ENCODE data around the gene XXYLT1. TPM values are rescaled to one million over a fixed set of nuclear protein-coding genes. Genes with fewer than 3 reads are reported as not detected.

XXYLT1 gene
- total and polyA plus RNA-seq, 2 of the 8 experiments (the other 6 are each of a cell fraction or from before 2014, with no cell fraction given) = 18.9 to 23.8 TPM

- no peak overlapping the region for H3K27ac ChIP-seq (ENCODE audit: low read depth, low read length)
- CTCF ChIA-PET (ENCODE audit: partially characterized antibody) = interaction anchor here (1.1 kb wide), 2 partner anchors 15 to 23 kb away, joined by 3 read pairs; no protein-coding TSS in a partner anchor
- TF ChIP-seq SIX5 (IDR thresholded peaks at IDR 0.05; ENCODE audit: low read depth, low read length) (no peak), EGR1 (IDR thresholded peaks at IDR 0.05; ENCODE audit: borderline replicate concordance, low read depth, low read length) (no peak), RXRA (IDR thresholded peaks at IDR 0.05; ENCODE audit: insufficient read depth, low read depth, low read length) (no peak), CTBP2 (IDR thresholded peaks at IDR 0.05; ENCODE audit: borderline replicate concordance, insufficient read depth, insufficient read length, low read length) (no peak), SRF (IDR thresholded peaks at IDR 0.05; ENCODE audit: low read depth, low read length) (no peak), CEBPB (IDR thresholded peaks at IDR 0.05; ENCODE audit: low read depth, low read length) (no peak), RNF2 (IDR thresholded peaks at IDR 0.05; ENCODE audit: borderline replicate concordance, low read depth, low read length, missing control alignments, poor library complexity, severe bottlenecking) (no peak), PHF8 (conservative IDR thresholded peaks at IDR 0.05; ENCODE audit: low read depth, low read length) (no peak), BCL11A (IDR thresholded peaks at IDR 0.05; ENCODE audit: low read depth in 2 of 2, low read length in 2 of 2) (no peak), EP300 (IDR thresholded peaks at IDR 0.05; ENCODE audit: borderline replicate concordance in 1 of 2, low read depth in 2 of 2, low read length in 2 of 2) (no peak), FOSL1 (IDR thresholded peaks at IDR 0.05; ENCODE audit: insufficient read depth, low read depth, low read length) (no peak)
Observed at GRCh38 chr3:195180490-195181112, 90.4 kb downstream of the XXYLT1 start.

More at GRCh38 chr3:195180490-195181112, 90.4 kb downstream of the XXYLT1 start:
- no peaks in the 10 kb centered on the region for H3K27me3 ChIP-seq (replicated peaks in 1 of 4; ENCODE audit: control insufficient read depth in 3 of 4, extremely low read depth in 1 of 4, insufficient read depth in 3 of 4, low read length in 3 of 4)
- FAIRE-seq = no peak
- no peak overlapping the region for H3K18ac ChIP-seq (ENCODE audit: extremely low read depth, low read length)
- H3K79me2 ChIP-seq (ENCODE audit: control insufficient read depth in 1 of 2, insufficient read depth in 2 of 2, low read length in 2 of 2) = peaks cover 0 to 35% of the 10 kb centered on the region in 2 experiments; a peak in 2 of 4 replicates
- no peak overlapping the region for H3K4me3 ChIP-seq (ENCODE audit: extremely low read depth in 1 of 4, insufficient read depth in 2 of 4, low read depth in 3 of 4, low read length in 4 of 4)
- POLR2A ChIA-PET (ENCODE audit: partially characterized antibody) = no interaction called here
- no peak overlapping the region for H3K56ac ChIP-seq (replicated peaks; ENCODE audit: insufficient read length, low read depth, low read length)
- no peak overlapping the region for H2BK120ac ChIP-seq (replicated peaks; ENCODE audit: low read depth, low read length)
- H4K8ac ChIP-seq (ENCODE audit: extremely low read depth, insufficient read depth, low read length) = no peak overlapping the region
- H3K79me1 ChIP-seq (ENCODE audit: low read depth, low read length) = peaks cover 12% of the 10 kb centered on the region
- H3K36me3 ChIP-seq (ENCODE audit: control insufficient read depth in 2 of 4, insufficient read depth in 4 of 4, low read length in 3 of 4) = no peaks in the 10 kb centered on the region
- H4K20me1 ChIP-seq (replicated peaks in 1 of 2; ENCODE audit: control insufficient read depth in 1 of 2, insufficient read depth in 2 of 2, low read length in 2 of 2) = no peaks in the 10 kb centered on the region
- no peak overlapping the region for H2BK12ac ChIP-seq (ENCODE audit: low read depth, low read length)
- no peaks in the 10 kb centered on the region for H3K23me2 ChIP-seq (ENCODE audit: low read depth, low read length)
- H3K14ac ChIP-seq (ENCODE audit: insufficient read length) = no peak overlapping the region
- no peak overlapping the region for H3K4ac ChIP-seq (replicated peaks; ENCODE audit: insufficient read length, low read depth, low read length)
- H3K9ac ChIP-seq (replicated peaks in 1 of 4; ENCODE audit: extremely low read depth in 1 of 4, low read depth in 3 of 4, low read length in 3 of 4) = no peak overlapping the region
- H4K91ac ChIP-seq (replicated peaks; ENCODE audit: insufficient read length, low read length) = no peak overlapping the region
- 0 out of 2 replicates have a peak overlapping the region, but pooled peaks have one; percentile 57 for H2BK5ac ChIP-seq (ENCODE audit: low read depth, low read length)
- H4K5ac ChIP-seq (ENCODE audit: insufficient read length, low read depth, low read length) = no peak overlapping the region
- H3K4me1 ChIP-seq (replicated peaks in 1 of 4; ENCODE audit: control insufficient read depth in 3 of 4, insufficient read depth in 4 of 4, low read length in 3 of 4) = peaks cover 4 to 13% (median 10%) of the 10 kb centered on the region in 4 experiments; a peak in 6 of 7 replicates
- no peak for DNase-seq (ENCODE audit: low read depth in 1 of 2, low spot score in 2 of 2)
- no peaks in the 10 kb centered on the region for H3K9me3 ChIP-seq (ENCODE audit: insufficient read depth in 2 of 2, low read depth in 1 of 2, low read length in 1 of 2)
- 87% methylated on average over 17 of the region's 17 CpGs; no CpG with 5 or more reads in 1 of the 2 experiments for WGBS, 2 experiments (ENCODE audit: extremely low coverage in 1 of 2, insufficient coverage in 1 of 2, insufficient read length in 1 of 2, insufficient replicate concordance in 2 of 2, low coverage in 1 of 2, low lambda C conversion rate in 2 of 2, missing lambda C conversion rate in 1 of 2)
- no peak overlapping the region for H2AFZ ChIP-seq (ENCODE audit: low read length)
- no peak overlapping the region for H2BK15ac ChIP-seq (ENCODE audit: low read length)
- no peak overlapping the region for H3K4me2 ChIP-seq (ENCODE audit: insufficient read depth in 1 of 2, low read depth in 2 of 2, low read length in 2 of 2)
- no peak overlapping the region for H2AK5ac ChIP-seq (ENCODE audit: low read depth, low read length)
- no peak overlapping the region for H2BK20ac ChIP-seq (ENCODE audit: low read length)
- H3K23ac ChIP-seq (ENCODE audit: insufficient read length) = no peak overlapping the region
